ENCODE results near the gene PAQR5.

PAQR5 gene

GRCh38 chr15:69313432-69314000 lies 14.8 kb downstream of the PAQR5 start:
- no peak for DNase-seq (ENCODE audit: extremely low read depth, low read depth)
- TF ChIP-seq CTCF (IDR thresholded peaks at IDR 0.05; ENCODE audit: low read depth, low read length), result no peak

- DNase-seq (ENCODE audit: extremely low read depth, low read depth), result no peak
- TF ChIP-seq CTCF (IDR thresholded peaks at IDR 0.05; ENCODE audit: low read depth, low read length), result no peak
Observed at GRCh38 chr15:69314131-69314530, 15.4 kb downstream of the PAQR5 start.

- DNase-seq (ENCODE audit: extremely low read depth, low read depth), result no peak
- no peak for TF ChIP-seq CTCF (IDR thresholded peaks at IDR 0.05; ENCODE audit: low read depth, low read length)
Observed at GRCh38 chr15:69314736-69315135, 16.0 kb downstream of the PAQR5 start.

GRCh38 chr15:69315402-69316110 lies 16.8 kb downstream of the PAQR5 start:
- TF ChIP-seq CTCF (IDR thresholded peaks at IDR 0.05; ENCODE audit: low read depth, low read length), result no peak

GRCh38 chr15:69316291-69316690 lies 17.6 kb downstream of the PAQR5 start:
- DNase-seq (ENCODE audit: extremely low read depth, low read depth), result no peak
- TF ChIP-seq CTCF (IDR thresholded peaks at IDR 0.05; ENCODE audit: low read depth, low read length), result no peak

More at GRCh38 chr15:69315402-69316110, 16.8 kb downstream of the PAQR5 start:
- no peak for DNase-seq (ENCODE audit: extremely low read depth, low read depth)

- no peak for DNase-seq (ENCODE audit: extremely low read depth, low read depth)
- TF ChIP-seq CTCF (IDR thresholded peaks at IDR 0.05; ENCODE audit: low read depth, low read length), result no peak
Observed at GRCh38 chr15:69317392-69317841, 18.7 kb downstream of the PAQR5 start.

GRCh38 chr15:69318033-69318432 lies 19.3 kb downstream of the PAQR5 start:
- DNase-seq (ENCODE audit: extremely low read depth, low read depth), result no peak
- no peak for TF ChIP-seq CTCF (IDR thresholded peaks at IDR 0.05; ENCODE audit: low read depth, low read length)

All from AG09319 (cell line).